Keratinocyte (primary cell): ENCODE data around the gene TMEM181.

Experiments used
- EZH2 ChIP-seq: IDR thresholded peaks from one replicate; pipeline ENCODE4 v1.6.1; 2012; ENCODE audit warnings: inconsistent platforms, mild to moderate bottlenecking, low read length, moderate library complexity
- TF ChIP-seq, protein P1 (sequence below), 3 experiments: IDR thresholded peaks in 1 of 3; conservative IDR thresholded peaks in 1 of 3; optimal IDR thresholded peaks in 1 of 3; 2 replicates in 2 of 3; 3 replicates in 1 of 3; pipeline versions ENCODE3 to v1.5.1; 2011; ENCODE audit warnings: low read length in 3 of 3, mild to moderate bottlenecking in 3 of 3, moderate library complexity in 2 of 3, control low read depth in 1 of 3, inconsistent platforms in 1 of 3; ENCODE audit not compliant: insufficient read depth in 2 of 3; ENCODE audit errors: extremely low read depth in 1 of 3

DNA sequence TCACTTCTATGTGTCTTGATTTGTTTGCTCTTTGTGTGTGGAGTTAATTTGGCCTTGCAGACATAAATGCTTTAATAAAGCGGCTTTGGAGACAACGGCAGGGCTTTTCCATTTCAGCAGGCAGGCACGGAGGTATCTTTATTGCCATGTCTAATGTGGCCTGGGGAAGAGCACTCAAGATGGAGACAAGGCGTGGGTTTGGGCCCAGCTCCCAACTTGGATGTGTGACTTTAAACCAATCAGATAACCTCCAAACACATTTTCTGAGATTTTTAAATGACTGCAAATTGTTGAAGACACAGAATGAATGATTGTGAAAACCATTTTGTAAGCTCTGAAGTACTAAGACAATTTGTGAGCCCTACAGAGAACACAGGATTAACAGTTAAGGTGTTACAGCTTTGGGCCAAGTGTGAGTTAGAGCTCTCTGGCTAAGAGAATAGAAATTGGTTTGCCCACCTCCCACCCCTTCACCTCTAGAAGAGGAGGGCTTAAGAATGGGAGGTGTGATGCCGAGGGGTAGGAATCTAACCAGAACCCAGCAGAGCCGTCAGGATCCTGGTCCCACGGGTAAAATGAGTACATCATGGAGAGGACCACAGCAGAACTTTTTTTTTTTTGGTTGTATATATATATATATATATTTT lies 75.7 kb downstream of the TMEM181 start:
- TF ChIP-seq, protein P1, sequence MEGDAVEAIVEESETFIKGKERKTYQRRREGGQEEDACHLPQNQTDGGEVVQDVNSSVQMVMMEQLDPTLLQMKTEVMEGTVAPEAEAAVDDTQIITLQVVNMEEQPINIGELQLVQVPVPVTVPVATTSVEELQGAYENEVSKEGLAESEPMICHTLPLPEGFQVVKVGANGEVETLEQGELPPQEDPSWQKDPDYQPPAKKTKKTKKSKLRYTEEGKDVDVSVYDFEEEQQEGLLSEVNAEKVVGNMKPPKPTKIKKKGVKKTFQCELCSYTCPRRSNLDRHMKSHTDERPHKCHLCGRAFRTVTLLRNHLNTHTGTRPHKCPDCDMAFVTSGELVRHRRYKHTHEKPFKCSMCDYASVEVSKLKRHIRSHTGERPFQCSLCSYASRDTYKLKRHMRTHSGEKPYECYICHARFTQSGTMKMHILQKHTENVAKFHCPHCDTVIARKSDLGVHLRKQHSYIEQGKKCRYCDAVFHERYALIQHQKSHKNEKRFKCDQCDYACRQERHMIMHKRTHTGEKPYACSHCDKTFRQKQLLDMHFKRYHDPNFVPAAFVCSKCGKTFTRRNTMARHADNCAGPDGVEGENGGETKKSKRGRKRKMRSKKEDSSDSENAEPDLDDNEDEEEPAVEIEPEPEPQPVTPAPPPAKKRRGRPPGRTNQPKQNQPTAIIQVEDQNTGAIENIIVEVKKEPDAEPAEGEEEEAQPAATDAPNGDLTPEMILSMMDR (optimal IDR thresholded peaks at IDR 0.05 in 1 of 3, IDR thresholded peaks at IDR 0.05 in 1 of 3, conservative IDR thresholded peaks at IDR 0.05 in 1 of 3; ENCODE audit: extremely low read depth in 1 of 3, insufficient read depth in 2 of 3, low read length in 3 of 3) = no peak
- TF ChIP-seq EZH2 = no peak
